HG03066 (cell line): ENCODE results near the gene NXN.
"Not testable (repeated sequence)": the region's sequence is repeated elsewhere in the genome, so short reads cannot be mapped to it uniquely, and the experiment has no call there.

ENCODE experiments used
- ATAC-seq: cut with Tn5 transposase; IDR thresholded peaks from one replicate; pipeline ENCODE4 v1.9.1; 2021; ENCODE audit warnings: low read depth; ENCODE audit not compliant: unreplicated experiment

Gene NXN

DNA sequence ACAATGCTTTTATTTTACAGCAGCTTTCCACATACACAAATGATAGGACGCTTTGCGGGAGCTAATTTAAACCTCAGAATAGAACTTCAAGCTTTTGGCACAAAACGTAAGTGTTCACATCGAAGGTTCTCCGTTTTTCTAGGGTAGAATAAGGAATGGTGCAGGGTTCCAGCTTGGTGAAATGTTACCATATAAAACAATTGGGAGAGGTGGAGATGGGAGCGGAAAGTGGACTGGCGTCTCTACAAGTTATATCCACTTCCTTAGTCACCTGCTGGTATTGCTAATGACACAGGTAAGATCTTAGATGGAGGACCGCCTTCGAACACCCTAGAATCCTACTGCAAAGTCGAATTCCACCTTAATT is 1.7 kb upstream of the NXN start:
- ATAC-seq: no peak

DNA sequence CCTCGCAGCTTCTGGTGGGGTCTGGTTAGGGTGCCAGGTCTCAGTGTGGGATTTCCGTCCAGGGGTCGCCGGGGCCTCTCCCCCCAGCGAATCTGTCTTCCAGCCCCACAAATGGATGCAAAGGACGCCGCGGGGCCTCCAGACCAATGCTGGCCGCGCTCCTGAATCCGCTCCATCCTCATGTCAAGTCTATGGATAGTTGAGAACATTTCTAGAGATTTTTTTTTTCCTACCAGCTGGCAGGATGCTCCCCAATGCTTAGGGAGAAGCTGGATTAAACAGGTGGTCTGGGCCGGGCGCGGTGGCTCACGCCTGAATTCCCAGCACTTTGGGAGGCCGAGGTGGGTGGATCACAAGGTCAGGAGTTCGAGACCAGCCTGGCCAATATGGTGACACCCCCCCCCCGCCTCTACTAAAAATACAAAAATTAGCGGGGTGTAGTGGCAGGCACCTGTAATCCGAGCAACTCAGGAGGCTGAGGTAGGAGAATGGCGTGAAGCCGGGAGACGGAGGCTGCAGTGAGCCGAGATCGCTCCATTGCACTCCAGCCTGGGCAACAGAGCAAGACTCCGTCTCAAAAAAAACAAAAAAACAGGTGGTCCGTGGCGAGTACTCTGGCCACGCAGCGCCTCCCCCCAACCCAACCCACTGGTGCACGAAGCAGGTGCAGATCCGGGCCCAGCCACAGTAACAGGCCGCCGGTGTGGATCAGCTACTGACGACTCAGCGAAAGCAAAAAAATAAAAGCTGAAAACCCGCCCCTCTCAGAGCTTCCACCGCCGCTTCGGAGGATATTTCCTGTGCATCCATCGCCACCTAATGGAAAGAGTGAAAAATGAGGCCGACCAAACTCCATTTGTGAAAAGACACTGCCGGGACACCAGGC is 1.1 kb upstream of the NXN start:
- no peak for ATAC-seq

DNA sequence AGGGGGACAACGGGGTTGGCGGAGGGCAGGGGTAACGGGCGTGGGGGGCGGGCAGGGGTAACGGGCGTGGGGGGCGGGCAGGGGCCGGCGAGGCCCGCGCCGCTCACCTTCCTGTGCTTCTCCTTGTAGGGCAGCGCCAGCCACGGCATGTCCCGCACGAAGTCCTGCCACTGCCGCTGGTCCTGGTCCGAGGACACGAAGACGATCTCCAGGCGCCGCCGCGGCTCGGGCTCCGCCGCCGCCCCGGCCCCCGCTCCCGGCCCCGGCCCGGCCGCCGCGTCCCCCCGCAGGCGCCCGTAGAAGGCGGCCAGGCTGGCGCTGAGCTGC is 401 bp downstream of the NXN start:
- ATAC-seq: peak; percentile 30

DNA sequence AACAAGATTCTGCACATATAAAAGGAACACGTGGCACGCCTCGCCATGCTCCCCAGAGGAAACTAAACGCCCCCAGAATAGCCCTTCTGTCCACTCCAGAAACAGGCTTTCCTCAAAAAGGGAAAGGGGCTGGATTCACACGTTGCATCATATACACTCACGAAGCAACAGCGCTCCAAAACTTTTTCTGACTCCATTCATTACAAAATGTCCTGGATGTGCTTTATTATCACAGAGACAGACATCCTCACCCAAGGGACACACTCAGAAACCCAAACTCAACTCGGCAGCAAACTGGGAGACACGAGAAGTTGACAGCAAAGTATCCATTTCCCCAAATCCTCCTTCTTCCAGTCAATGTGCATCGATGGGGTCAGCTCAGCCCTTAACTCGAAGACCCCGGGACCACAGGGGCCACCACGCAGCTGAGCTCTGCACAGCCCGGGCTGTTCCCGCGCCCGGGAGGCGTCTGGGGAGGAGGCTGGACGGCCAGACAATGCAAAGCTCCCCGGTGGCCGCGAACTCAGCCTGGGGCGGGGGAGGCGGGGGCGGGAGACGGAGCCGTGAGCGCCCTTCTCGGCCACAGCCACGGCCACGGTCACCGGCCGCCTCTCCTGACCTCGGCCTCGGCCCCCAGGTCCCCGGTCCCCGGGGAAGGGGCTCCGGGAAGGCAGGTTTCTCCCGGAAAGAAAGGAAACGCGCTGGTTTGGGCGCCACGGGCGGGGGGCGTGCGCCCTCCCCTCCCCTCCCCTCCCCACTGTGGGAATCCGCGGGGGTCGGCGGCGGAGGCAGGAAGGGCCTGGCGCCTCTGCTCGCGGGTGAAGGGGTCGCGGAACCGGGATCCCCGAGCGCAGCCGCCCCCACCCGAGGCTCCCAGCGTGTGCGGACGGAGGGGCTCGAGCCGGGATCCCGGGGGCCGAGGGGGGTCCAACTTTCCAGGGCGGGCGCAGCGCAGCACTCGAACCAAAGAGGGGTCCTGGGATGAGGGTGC is 1.2 kb downstream of the NXN start:
- ATAC-seq: no peak

DNA sequence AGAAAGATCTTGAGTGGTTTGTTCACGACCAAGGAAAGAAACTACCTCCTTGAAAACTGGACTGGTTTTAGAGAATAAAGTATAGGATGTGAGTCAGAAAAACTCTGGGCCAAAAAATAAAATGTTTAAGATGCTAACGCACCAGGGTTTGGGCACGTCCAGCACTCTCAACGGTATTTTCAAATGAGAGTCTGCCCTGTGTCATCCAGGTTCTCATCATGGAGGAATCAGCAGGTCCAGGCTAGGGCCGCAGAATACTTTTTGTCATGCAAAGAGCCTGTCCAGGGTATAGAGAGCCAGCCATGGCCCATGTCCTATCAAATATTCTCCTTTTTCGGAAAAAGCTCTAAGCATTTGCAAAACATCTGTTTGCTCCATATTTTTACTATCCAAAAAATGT is 2.4 kb downstream of the NXN start:
- ATAC-seq: no peak

DNA sequence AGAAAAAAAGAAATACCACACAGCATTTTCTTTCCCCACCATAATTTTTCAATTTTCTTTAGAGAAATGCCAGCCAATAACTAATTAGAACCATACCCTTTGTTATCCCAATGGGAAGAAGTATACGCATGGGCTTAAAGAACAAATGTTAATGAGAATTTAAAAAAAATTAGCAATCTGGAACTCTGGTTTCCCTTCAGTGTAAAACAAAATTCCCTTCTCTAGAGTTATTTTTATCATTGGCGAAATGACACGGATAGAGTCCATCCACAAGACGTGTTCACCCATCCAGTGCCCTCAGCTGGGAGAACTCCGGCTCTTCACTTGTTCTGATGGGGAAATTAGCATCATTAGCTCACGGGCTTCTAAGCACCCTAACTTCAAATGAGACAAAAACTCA is 3.3 kb downstream of the NXN start:
- no peak for ATAC-seq

DNA sequence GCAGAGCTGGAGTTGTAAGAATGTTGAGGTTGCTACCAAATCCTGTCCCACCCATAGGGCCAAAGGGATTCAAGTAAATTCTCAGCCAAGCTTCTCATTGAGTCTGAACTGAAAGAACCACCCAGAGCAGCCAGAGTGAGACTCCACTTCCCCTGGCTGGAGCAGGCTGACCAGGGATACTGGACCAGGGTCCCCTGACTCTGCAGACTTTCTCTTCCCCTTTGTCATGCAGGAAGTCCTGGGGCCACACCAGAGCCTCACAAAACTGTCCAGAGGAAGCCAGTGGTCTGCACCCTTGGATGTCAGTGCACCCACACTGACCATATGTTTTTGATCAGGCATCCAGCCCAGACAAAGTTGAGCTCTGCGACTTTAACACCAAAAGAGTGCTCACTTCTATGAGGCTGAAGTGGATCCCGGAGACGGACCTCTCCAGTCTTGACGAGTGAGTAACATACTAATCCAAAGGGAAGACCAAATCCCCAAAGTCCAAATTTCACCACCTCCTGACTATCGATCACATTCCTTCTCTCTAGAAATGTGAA is 4.1 kb downstream of the NXN start:
- ATAC-seq: no peak

DNA sequence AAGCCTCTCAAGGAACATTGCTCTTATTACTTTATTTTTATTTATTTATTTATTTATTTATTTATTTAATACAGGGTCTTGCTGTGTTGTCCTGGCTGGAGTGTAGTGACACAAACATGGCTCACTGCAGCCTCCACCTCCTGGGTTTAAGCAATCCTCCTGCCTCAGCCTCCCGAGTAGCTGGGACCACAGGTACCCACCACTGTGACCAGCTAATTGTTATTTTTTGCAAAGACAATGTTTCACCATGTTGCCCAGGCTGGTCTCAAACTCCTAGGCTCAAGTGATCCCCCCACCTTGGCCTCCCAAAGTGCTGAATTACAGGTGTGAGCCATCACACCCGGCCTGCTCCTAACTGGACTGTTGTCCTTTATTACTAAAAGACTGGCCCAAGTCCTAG is 4.8 kb downstream of the NXN start:
- ATAC-seq: not testable (repeated sequence)

DNA sequence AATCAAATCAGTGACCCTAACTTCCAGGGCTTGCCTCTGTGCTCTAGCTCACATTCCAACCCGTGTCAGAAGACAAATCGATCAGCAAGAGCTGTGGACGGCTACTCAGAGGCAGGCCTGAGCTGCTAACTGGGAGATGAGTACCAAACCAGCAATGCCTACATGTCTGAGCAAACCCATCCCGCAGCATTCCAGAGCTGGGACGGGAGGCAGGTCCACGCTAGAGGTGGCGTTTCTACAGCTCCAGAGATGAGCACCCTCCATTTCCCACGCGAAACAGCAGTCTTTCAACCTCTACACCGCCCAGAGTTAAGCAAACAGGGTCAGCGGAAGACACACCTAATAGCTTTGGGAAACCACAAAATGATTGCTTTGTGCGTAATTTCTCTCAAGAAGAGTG is 6.5 kb downstream of the NXN start:
- ATAC-seq: no peak

DNA sequence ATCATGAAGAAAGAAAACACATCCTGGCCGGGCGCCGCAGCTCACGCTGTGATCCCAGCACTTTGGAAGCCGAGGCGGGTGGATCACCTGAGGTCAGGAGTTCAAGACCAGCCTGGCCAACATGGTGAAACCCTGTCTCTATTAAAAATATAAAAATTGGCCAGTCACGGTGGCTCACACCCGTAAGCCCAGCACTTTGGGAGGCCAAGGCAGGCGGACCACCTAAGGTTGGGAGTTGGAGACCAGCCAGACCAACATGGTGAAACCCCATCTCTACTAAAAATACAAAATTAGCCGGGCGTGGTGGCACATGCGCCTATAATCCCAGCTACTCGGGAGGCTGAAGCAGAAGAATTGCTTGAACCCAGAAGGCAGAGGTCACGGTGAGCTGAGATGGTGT is 7.7 kb downstream of the NXN start:
- ATAC-seq: not testable (repeated sequence)

DNA sequence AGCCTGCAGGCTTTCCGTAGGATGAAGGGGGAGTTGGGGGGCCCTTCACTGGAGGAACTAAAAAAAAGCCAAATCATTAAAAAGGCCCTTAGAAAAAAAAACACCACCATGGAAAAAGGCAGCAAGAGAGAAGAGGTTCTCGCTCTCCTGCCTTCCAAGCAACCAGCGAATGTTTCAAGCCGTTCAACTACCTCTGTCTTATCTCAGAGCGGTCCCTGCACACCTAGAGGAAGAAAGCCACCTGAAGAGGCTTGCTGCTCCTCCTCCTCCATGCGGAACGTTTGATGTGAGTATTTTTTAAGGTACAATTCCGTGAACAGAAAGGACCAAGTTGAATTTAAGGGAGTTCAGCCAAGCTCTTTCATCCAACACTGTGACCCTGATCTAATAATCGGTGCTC is 9.2 kb downstream of the NXN start:
- ATAC-seq: no peak

DNA sequence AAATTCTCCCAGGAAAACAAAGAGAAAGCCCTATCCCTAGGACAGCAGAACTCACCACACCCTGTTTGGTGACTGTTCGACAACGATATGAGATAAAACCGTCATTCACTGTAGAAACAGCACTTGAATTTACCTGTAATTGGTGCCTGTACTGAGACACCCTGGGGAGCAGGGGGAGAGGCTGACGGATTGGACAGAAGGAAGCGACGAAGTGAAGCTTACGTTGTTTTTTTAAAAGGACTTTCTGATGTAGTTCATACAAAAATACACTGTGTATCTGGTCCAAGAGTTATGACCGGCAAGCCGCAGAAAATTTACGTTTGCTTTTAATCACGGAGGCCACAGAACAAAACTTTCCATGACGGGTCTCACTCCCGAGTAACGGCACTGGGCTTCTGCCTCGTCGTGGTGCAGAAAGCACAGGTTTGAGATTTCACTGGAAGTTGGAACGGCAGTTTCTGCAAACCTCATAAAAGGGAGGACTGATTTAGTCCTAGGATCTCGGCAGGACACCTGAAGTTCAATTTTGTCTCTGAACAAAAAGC is 9.7 kb downstream of the NXN start:
- ATAC-seq: no peak

DNA sequence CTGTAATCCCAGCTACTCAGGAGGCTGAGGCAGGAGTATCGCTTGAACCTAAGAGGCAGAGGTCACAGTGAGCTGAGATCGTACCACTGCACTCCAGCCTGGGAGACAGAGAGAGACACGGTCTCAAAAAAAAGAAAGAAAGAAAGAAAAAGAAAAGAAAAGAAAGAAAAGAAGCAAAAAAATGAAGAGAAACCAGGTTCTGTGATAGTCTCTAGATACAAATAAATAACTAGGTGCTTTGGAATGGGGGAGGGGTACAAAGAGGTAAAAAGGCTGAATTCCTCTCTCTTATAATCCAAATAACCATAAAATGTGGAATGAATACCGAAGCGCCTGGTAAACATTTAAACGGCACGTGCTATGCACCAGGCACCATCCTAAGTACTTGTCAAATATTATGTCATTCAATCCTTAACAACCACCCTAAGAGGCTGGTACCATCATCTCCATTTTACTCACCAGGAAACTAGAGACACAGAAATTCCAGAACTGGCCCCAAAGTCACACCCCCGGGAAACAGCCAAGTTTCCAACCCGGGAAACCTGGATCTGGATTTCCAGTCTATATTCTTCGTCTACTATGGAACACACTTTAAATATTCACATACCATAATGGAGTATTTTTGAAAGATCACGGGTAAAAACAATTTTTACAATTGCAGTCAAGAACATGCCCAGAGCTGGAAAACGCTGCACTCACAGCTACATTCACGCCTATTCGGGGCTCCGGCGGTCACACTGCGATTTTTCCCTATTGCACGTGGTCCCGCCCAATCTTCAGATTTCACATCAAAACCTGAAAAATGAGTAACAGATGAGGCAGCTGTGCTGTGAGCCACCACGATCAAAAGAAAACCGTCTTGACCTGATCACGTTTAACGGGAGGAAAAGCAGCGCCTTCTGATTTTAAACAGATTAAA is 10.5 kb downstream of the NXN start:
- ATAC-seq: no peak

DNA sequence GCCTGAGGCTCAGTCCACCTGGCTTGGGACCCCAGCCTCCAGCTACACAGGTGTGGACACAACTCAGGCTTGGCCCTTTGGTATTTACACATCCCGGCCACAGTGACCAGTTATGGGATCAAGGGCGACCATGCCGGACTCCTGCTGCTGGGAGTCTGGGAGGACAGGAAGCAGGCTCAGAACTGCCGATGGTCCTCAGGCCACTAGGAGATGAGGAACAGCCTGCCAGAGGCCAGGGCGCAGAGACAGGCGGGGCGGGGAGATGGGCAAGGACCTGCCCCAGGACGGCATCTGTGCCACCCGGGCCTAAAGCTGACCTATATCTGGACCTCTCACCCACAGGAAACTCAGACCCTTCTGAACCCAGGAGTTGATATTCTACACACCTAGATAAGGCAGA is 12.5 kb downstream of the NXN start:
- no peak for ATAC-seq

DNA sequence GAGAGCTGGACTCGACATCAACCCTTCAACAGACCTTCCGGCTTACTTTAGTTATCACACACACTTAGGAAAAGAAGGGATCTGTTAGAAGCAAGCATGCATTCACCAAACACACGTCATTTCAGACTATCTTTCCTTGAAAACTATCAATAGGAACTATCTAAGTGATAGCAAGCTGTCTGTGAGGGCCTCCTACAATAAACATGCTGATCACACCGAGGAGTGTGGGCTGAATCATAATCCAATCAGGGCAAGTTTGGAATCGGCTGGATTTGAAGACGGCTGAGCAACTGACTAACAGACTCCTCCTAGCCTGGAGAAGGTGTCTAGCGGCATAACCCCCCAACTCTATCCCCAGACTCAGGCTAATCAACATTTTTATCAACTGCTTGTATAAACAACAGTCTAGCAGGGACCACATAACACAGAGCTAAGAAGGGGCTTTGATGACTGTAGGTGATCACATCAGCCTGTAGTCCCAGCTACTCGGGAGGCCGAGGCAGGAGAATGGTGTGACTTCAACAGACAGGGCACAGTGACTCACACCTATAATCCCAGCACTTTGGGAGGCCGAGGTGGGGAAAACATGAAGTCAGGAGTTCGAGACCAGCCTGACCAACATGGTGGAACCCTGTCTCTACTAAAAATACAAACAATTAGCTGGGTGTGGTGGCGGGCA is 14.1 kb downstream of the NXN start:
- ATAC-seq: no peak

DNA sequence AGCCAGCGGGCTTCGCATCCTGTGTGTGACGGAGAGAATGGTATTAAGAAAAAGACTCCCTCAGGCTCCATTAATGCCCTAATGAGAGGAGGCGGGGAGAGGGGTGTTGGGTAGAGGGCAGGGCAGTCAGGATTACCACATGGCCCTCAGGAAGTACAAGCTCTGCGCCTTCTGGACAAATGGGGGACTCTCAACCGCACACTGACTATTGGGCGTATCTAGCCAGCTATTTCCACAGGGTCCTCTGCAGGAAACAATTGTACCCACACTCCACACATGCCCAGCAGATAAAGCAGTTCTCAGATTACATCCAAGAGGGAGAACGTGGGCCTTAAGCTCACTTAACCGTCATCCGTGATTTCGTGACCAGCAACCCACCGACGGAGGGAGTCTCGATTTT is 14.7 kb downstream of the NXN start:
- no peak for ATAC-seq

DNA sequence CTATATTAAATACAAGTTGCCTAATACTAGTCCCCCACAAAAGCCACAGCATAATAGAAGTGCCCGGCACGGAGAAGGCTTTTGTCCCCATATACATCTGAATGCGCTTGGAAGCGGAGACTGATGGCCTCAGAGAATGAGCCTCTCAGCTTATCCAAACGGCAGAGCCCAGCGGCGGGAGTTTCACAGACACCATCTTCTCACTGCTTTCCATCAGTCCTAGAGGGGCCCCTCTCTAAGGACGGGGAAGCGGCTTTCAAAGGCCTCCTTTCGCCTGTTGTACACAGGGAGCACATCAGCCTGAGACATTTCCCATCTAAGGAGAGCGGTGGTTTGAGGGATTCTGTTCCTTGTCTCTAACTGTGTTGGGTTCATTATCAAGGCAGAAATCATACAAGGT is 16.9 kb downstream of the NXN start:
- ATAC-seq: no peak

DNA sequence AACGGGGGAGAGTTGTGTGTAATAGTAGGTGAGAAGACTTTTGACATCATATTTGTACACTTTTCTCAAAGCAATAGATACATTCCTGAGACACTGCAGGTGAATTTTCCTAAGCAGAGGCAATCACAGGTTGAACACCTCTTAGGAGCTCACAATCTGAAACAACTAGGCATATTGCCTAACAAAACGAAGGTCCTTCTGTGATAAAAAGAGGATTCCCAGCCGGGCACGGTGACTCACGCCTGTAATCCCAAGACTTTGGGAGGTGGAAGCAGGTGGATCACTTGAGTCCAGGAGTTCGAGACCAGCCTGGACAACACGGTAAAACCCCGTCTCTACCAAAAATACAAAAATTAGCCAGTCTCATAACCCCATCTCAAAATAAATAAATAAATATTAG is 17.4 kb downstream of the NXN start:
- ATAC-seq: no peak

DNA sequence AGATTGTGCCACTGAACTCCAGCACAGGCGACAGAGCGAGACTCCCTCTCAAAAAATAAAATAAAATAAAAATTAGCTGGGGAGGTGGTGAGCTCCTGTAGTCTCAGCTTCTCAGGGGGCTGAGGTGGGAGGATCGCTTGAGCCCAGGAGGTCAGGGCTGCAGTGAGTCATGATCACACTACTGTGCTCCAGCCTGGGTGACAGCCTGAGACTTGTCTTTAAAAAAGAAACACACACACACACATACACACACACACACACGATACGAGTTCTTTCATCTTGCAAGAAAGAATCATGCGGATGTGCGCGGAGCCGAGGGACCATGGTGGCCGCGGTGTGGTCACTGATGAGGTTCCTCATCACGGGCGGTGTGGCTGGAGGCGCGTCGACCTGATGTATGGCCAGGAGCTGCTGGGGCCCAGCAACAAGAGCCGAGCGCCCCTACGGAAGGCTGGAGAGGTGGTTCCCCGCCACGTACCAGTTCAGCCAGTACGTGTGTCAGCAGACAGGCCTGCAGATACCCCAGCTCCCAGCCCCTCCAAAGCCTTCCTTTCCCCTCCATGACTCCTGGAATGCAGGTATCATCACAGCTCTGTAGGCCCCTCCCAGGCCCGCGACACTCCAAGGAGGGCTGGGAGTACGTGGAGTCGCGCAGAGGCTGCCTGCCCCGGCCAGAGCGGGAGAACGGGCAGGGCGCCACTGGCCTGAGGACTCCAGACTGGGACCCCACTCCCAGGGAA is 20.7 kb downstream of the NXN start:
- no peak for ATAC-seq
